Measurements from ENCODE around the gene CASQ1. TPM values are rescaled to one million over a fixed set of nuclear protein-coding genes. Genes with fewer than 3 reads are reported as not detected.

CASQ1 gene
- total RNA-seq, 6 experiments from 2014 or later, result 0.25 TPM; not detected in 5

DNA sequence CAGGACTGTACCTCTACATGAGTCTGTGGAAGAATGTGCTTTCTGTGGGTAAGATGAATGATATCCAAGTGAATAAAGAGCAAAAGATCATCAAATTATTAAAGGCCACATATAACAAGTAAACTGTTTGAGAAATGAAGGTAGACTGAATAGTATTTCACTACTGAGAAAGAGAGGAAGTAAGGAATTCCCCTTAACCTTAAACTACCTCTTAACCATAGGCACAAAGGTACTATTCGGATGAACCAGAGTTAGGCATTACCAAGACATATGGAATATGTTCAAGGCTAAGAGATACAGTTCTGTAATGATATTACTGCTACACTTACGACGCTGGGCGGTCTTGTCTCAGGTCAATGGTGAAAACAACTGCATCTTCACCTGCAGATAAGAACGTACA is 46.4 kb downstream of the CASQ1 start:
- Histone ChIP-seq H3K4me1 (peaks cover 0 to 27% (median 4%) of the 10 kb centered on the region in 4 donors), H3K4me3 (no peak overlapping the region), H3K36me3 (peaks cover 5 to 65% (median 33%) of the 10 kb centered on the region in 4 donors), H3K27ac (no peak overlapping the region), H3K9me3 (no peaks in the 10 kb centered on the region), H3K27me3 (no peaks in the 10 kb centered on the region)
- intact Hi-C loops (cut with DNase I), result no loop called here
- WGBS (ENCODE audit: insufficient coverage, low coverage, low lambda C conversion rate, missing lambda C conversion rate), result 82% methylated on average over 5 of the region's 5 CpGs
- ATAC-seq (no peak), DNase-seq (no peak)
- TF ChIP-seq POLR2A (IDR thresholded peaks at IDR 0.05), result no peak
- TF ChIP-seq, protein P1, sequence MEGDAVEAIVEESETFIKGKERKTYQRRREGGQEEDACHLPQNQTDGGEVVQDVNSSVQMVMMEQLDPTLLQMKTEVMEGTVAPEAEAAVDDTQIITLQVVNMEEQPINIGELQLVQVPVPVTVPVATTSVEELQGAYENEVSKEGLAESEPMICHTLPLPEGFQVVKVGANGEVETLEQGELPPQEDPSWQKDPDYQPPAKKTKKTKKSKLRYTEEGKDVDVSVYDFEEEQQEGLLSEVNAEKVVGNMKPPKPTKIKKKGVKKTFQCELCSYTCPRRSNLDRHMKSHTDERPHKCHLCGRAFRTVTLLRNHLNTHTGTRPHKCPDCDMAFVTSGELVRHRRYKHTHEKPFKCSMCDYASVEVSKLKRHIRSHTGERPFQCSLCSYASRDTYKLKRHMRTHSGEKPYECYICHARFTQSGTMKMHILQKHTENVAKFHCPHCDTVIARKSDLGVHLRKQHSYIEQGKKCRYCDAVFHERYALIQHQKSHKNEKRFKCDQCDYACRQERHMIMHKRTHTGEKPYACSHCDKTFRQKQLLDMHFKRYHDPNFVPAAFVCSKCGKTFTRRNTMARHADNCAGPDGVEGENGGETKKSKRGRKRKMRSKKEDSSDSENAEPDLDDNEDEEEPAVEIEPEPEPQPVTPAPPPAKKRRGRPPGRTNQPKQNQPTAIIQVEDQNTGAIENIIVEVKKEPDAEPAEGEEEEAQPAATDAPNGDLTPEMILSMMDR (IDR thresholded peaks at IDR 0.05), result no peak

DNA sequence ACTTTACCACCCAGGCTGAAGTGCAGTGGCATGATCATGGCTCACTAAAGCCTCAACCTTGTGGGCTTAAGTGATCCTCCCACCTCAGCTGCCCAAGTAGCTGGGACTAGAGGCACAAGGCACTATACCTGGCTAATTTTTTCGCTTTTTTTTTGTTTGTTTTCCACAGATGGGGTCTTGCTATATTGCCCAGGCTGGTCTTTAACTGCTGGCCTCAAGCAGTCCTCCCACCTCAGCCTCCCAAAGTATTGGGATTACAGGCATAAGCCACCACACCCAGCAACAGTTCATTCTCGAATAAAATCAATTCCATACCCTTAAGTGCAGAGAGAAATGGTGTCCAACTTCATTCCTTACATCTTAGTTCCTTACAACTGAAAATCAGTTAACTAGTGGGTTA is 47.2 kb downstream of the CASQ1 start:
- no peaks in the 10 kb centered on the region for H3K27me3 ChIP-seq
- peaks cover 5 to 58% (median 29%) of the 10 kb centered on the region in 4 donors for H3K36me3 ChIP-seq
- ATAC-seq (no peak), DNase-seq (no peak)
- peak overlapping the region in 1 of 3 donors; percentile 65 for H3K27ac ChIP-seq
- no peak for TF ChIP-seq POLR2A (IDR thresholded peaks at IDR 0.05)
- H3K4me1 ChIP-seq, result peaks cover 0 to 35% (median 5%) of the 10 kb centered on the region in 4 donors
- intact Hi-C loops (cut with DNase I), result no loop called here
- 83% methylated on average over 2 of the region's 2 CpGs for WGBS (ENCODE audit: insufficient coverage, low coverage, low lambda C conversion rate, missing lambda C conversion rate)
- no peak overlapping the region for H3K4me3 ChIP-seq
- no peaks in the 10 kb centered on the region for H3K9me3 ChIP-seq

DNA sequence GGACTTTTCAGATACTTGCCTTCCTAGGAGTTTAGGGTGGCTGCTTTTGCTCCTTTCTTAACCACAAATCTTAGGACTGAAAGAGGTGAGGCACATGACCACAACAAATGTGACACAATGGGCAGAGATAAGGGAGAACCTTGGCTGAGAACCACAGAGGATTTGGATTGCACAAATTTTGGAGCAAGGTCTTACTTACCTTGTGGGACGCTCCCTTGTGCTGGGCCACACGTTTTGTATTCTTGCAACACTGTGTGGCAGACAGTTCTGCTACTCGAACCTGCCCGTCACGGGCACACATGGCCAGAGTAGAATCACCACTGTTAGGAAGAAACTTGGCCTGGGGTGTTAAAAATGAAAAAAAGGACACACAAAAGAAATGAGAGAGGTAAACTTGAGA is 48.0 kb downstream of the CASQ1 start:
- intact Hi-C loops (cut with DNase I), result no loop called here
- peak overlapping the region in 2 of 3 donors; percentile 11 to 65 for H3K27ac ChIP-seq
- peaks cover 5 to 51% (median 29%) of the 10 kb centered on the region in 4 donors for H3K36me3 ChIP-seq
- no peaks in the 10 kb centered on the region for H3K27me3 ChIP-seq
- H3K4me3 ChIP-seq, result no peak overlapping the region
- DNase-seq (peak; percentile 64 to 90 (median 84)), ATAC-seq (peak; percentile 85 to 94 (median 91))
- peaks cover 0 to 43% (median 7%) of the 10 kb centered on the region in 4 donors for H3K4me1 ChIP-seq
- no peaks in the 10 kb centered on the region for H3K9me3 ChIP-seq
- TF ChIP-seq POLR2A (IDR thresholded peaks at IDR 0.05), result no peak
- TF ChIP-seq, protein P1 (IDR thresholded peaks at IDR 0.05), result peak in 1 of 4 donors; percentile 2
- WGBS (ENCODE audit: insufficient coverage, low coverage, low lambda C conversion rate, missing lambda C conversion rate), result 22% methylated on average over 5 of the region's 5 CpGs

DNA sequence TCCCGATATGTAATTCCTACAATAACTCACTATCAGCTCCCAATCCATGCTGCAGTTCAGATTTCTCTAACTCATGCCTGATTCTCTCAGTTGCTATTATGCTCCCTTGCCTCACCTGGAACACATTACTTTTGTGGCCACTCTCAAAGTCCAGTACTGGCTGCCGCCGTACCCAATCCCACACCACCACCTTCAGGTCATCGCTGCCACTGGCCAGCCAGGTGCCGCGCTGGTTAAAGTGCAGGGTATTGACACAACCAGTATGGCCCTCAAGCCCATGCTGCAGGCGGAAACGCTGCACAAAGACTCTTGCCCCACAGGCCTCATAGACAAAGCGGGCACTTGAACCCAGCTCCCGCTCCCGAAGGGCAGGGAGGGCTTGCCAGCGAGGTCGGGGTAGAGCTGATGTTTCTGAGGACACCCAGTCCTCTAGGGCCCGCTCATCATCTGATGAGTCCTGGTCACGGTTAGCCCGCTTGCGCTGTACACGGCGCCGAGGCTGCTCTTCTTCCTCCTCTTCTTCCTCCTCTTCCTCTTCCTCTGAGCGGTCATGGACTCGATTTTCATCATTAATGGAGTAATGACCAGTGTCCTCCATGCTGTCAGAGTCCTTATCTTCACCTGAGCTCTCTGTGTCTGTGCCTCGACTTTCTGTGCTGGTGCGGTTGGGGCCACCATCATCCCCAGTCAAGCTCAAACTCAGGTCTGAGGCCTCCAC is 49.4 kb downstream of the CASQ1 start:
- WGBS (ENCODE audit: insufficient coverage, low coverage, low lambda C conversion rate, missing lambda C conversion rate), result 85% methylated on average over 18 of the region's 24 CpGs
- ATAC-seq (peak; percentile 35 to 68 (median 50)), DNase-seq (peak in 1 of 3 donors; percentile 68)
- H3K4me1 ChIP-seq, result peaks cover 0 to 56% (median 7%) of the 10 kb centered on the region in 4 donors
- H3K27ac ChIP-seq, result peak overlapping the region in 1 of 3 donors; percentile 52
- no peaks in the 10 kb centered on the region for H3K9me3 ChIP-seq
- intact Hi-C loops (cut with DNase I), result no loop called here
- TF ChIP-seq POLR2A (IDR thresholded peaks at IDR 0.05), result no peak
- TF ChIP-seq, protein P1 (IDR thresholded peaks at IDR 0.05), result peak in 1 of 4 donors; percentile 15
- H3K4me3 ChIP-seq, result no peak overlapping the region
- H3K36me3 ChIP-seq, result peaks cover 5 to 50% (median 29%) of the 10 kb centered on the region in 4 donors
- no peaks in the 10 kb centered on the region for H3K27me3 ChIP-seq

DNA sequence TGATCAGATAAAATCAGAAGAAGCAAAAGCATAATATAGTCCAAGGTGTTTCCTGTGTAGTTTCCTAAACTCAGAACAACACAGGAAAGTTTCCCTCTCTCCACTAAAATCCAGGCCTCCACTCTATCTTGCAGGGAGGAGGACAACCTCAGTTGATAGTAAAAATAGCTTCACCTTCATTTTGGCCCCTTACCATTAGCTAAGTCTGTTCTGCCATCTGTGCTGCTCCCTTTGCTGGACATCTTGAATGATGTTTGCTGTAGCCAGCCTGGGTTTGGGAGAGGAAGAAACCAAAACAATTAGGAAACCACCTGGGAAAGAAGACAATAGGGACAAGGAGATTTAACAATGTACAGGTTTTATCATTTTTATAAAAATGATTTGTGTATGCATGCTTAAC is 53.4 kb downstream of the CASQ1 start:
- peaks cover 0 to 15% (median 9%) of the 10 kb centered on the region in 4 donors for H3K36me3 ChIP-seq
- DNase-seq (no peak), ATAC-seq (no peak)
- H3K4me3 ChIP-seq, result no peak overlapping the region
- peaks cover 0 to 77% (median 17%) of the 10 kb centered on the region in 4 donors for H3K4me1 ChIP-seq
- intact Hi-C loops (cut with DNase I), result no loop called here
- no peaks in the 10 kb centered on the region for H3K9me3 ChIP-seq
- TF ChIP-seq POLR2A (IDR thresholded peaks at IDR 0.05), result no peak
- TF ChIP-seq, protein P1 (IDR thresholded peaks at IDR 0.05), result no peak
- peak overlapping the region in 1 of 3 donors; percentile 57 for H3K27ac ChIP-seq
- no peaks in the 10 kb centered on the region for H3K27me3 ChIP-seq

Measured in right lobe of liver (tissue), 6 donors.